ENCODE data around the gene PDIA5. TPM values are rescaled to one million over a fixed set of nuclear protein-coding genes. Genes with fewer than 3 reads are reported as not detected.
A peak's percentile ranks its signal among the peaks of the same experiment; 100 is the strongest.

Gene PDIA5
- total RNA-seq, 2 donors from 2014 or later, result 8.4 to 19.2 TPM

DNA sequence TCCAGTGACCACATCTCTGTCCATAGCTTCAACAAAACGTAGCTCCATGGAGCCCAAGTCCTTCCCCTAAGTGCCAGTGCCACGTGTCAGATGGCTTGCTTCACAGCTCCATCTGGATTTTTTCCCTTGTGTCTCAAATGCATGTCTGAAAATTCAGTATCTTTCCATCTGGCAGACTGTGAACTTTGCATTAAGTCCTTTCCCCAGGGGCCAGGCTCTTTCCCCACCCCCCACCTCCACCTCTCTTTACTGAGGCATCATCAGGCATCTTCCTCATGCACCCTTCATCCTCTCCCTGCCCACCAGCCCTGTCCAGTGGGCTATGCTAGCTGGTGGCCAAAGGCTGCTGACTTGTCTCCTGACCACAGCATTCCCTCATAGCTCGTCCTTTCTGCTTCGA lies 53.7 kb downstream of the PDIA5 start:
- Mint-ChIP-seq H3K9me3 (no peaks in the 10 kb centered on the region), H3K36me3 (ENCODE audit: low read depth) (peaks cover 87% of the 10 kb centered on the region), H3K27ac (no peak overlapping the region), H3K27me3 (no peaks in the 10 kb centered on the region), H3K4me1 (peaks cover 8% of the 10 kb centered on the region), H3K4me3 (no peak overlapping the region)
- no peak for ATAC-seq (replicated peaks)

DNA sequence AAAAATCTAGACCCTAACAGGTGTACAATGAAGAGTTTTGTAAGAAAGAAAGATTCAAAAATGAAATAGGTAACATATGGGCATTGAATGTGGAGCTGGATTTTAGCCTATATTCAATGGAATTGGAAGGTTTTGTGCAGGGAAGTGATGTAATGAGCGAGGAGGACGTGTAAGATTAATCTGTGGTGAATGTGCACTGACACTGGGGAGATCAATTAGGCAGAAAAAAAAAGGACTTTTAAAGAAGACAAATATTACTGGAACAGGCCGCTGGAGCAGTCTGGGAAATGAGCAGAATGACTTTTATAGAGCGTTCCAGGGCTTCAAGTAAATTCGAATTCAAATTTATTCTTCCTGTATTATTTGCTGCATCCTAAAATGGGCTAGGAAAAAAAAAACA lies 55.2 kb downstream of the PDIA5 start:
- H3K4me3 Mint-ChIP-seq, result no peak overlapping the region
- no peak overlapping the region for H3K27ac Mint-ChIP-seq
- no peak for ATAC-seq (replicated peaks)
- no peaks in the 10 kb centered on the region for H3K9me3 Mint-ChIP-seq
- peaks cover 8% of the 10 kb centered on the region for H3K4me1 Mint-ChIP-seq
- no peaks in the 10 kb centered on the region for H3K27me3 Mint-ChIP-seq
- peaks cover 77% of the 10 kb centered on the region for H3K36me3 Mint-ChIP-seq (ENCODE audit: low read depth)

DNA sequence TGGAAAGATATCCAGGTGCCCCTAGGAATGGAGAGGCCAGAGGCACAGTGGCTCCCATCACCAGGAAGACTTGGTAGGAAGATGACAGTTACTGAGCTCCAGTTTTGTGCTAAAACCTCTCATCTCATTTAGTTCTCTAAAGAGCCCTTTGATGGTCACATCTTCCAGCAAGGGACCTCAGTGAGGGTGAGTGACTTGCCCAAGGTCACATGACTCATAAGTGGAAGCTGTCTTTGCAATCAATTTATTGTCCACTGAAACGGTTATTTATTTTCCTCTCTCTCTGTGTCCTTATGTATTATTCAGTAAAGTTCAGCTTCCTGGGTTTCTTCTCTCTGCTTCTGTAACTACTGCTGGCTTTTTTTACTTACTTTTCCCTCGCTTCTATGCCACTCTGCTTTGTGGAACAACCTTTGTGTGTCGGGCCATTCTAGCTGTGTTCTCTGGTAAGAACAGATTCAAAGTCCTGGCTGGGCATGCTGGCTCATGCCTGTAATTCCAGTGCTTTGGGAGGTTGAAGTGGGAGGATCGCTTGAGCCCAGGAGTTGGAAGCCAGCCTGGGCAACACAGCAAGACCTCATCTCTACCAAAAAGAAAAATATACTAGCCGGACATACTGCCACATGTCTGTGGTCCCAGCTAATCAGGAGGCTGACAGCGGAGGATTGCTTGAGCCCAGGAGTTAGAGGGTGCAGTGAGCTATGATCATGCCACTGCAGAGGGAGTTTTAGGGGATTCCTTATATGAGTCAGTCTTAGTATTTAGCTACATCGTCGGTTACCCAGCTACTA lies 55.9 kb downstream of the PDIA5 start:
- no peak overlapping the region for H3K4me3 Mint-ChIP-seq
- ATAC-seq (replicated peaks), result no peak
- H3K9me3 Mint-ChIP-seq, result no peaks in the 10 kb centered on the region
- H3K27ac Mint-ChIP-seq, result peak overlapping the region; percentile 34
- no peaks in the 10 kb centered on the region for H3K27me3 Mint-ChIP-seq
- peaks cover 8% of the 10 kb centered on the region for H3K4me1 Mint-ChIP-seq
- peaks cover 70% of the 10 kb centered on the region for H3K36me3 Mint-ChIP-seq (ENCODE audit: low read depth)

- Mint-ChIP-seq H3K27me3 (no peaks in the 10 kb centered on the region), H3K4me1 (peaks cover 8% of the 10 kb centered on the region), H3K9me3 (no peaks in the 10 kb centered on the region), H3K27ac (no peak overlapping the region), H3K36me3 (ENCODE audit: low read depth) (peaks cover 66% of the 10 kb centered on the region), H3K4me3 (no peak overlapping the region)
- ATAC-seq (replicated peaks), result no peak
Observed at GRCh38 chr3:123123716-123124616, 57.1 kb downstream of the PDIA5 start.

- no peak overlapping the region for H3K4me3 Mint-ChIP-seq
- peaks cover 63% of the 10 kb centered on the region for H3K36me3 Mint-ChIP-seq (ENCODE audit: low read depth)
- no peaks in the 10 kb centered on the region for H3K27me3 Mint-ChIP-seq
- ATAC-seq (replicated peaks), result no peak
- H3K9me3 Mint-ChIP-seq, result no peaks in the 10 kb centered on the region
- peaks cover 8% of the 10 kb centered on the region for H3K4me1 Mint-ChIP-seq
- no peak overlapping the region for H3K27ac Mint-ChIP-seq
Observed at GRCh38 chr3:123124971-123125370, 58.1 kb downstream of the PDIA5 start.

DNA sequence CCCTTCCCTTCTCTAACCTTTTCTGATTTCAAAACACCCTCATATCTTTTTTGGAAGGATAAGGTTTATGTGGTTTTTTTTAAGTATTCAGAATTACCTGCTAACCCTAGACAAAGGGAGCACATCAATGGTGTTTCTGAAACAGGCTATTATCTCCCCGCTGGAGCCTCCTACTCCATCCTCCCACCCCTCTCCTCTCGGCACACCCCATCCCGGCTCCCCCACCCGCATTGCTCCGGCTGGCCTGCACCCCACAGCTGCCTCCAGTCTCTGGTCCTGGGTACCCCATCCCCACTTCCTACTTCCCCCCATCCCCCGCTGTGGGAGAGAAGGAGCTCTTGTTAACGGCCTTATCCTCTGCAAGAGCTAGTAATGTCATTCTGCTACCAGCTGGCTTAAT lies 59.2 kb downstream of the PDIA5 start:
- Mint-ChIP-seq H3K9me3 (no peaks in the 10 kb centered on the region), H3K4me3 (no peak overlapping the region), H3K36me3 (ENCODE audit: low read depth) (peaks cover 52% of the 10 kb centered on the region), H3K27me3 (no peaks in the 10 kb centered on the region), H3K4me1 (peaks cover 6% of the 10 kb centered on the region), H3K27ac (no peak overlapping the region)
- no peak for ATAC-seq (replicated peaks)

- H3K36me3 Mint-ChIP-seq (ENCODE audit: low read depth), result peaks cover 46% of the 10 kb centered on the region
- no peaks in the 10 kb centered on the region for H3K27me3 Mint-ChIP-seq
- no peak overlapping the region for H3K4me3 Mint-ChIP-seq
- H3K4me1 Mint-ChIP-seq, result peaks cover 4% of the 10 kb centered on the region
- H3K27ac Mint-ChIP-seq, result no peak overlapping the region
- no peak for ATAC-seq (replicated peaks)
- no peaks in the 10 kb centered on the region for H3K9me3 Mint-ChIP-seq
Observed at GRCh38 chr3:123126653-123127052, 59.8 kb downstream of the PDIA5 start.

GRCh38 chr3:123129092-123129491 lies 62.3 kb downstream of the PDIA5 start:
- Mint-ChIP-seq H3K9me3 (no peaks in the 10 kb centered on the region), H3K27ac (no peak overlapping the region), H3K4me1 (no peaks in the 10 kb centered on the region), H3K27me3 (no peaks in the 10 kb centered on the region), H3K36me3 (ENCODE audit: low read depth) (peaks cover 46% of the 10 kb centered on the region), H3K4me3 (no peak overlapping the region)
- no peak for ATAC-seq (replicated peaks)

DNA sequence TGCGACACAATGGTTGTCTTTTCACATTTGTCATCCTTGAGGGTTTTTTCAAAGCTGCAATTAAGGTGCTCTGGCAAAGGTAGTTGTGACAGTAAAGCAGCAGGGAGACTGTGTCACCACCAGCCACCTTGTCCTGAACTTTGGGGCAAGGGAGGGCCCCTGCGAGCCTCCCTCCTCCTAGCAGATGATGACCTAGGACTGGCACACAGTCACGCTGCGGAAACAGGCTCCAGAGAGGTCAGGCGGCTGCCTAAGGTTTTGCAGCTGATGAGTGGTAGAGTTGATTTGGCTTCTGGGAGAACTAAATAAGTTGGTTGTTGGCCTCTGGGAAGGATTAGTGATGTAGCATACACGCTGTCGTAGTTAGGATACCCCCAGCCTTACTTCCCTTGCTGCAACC lies 62.7 kb downstream of the PDIA5 start:
- no peak overlapping the region for H3K27ac Mint-ChIP-seq
- no peaks in the 10 kb centered on the region for H3K4me1 Mint-ChIP-seq
- no peak overlapping the region for H3K4me3 Mint-ChIP-seq
- H3K9me3 Mint-ChIP-seq, result no peaks in the 10 kb centered on the region
- peaks cover 46% of the 10 kb centered on the region for H3K36me3 Mint-ChIP-seq (ENCODE audit: low read depth)
- ATAC-seq (replicated peaks), result no peak
- no peaks in the 10 kb centered on the region for H3K27me3 Mint-ChIP-seq

DNA sequence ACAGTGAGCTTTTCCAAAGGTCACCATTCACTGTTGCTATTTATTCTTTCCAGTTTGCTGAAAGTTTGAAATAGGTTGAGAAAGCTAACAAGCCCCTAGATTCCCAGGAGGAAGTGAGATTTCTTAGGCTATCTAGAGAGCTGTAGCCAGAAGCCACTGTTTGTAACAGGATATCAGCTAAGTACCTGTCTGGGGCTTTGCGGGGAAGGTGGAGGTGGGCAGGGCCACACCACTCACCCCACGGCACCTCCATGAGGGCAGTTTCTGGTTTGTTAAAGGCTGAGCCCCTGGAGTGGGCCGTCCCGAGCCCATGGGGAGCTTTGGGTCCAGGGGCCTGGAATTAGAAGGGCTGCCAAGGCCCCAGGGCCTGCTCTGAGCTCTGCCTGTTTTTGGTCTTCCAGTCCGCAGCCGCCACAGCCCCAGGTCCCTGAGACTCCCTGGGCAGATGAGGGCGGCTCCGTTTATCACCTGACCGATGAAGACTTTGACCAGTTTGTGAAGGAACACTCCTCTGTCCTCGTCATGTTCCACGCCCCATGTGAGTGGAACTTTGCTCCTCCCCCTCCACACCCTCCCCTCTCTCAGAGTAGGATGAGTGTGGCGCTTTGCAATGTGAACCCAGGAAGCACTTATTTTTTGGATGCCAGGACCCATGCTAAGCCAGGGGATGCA lies 63.4 kb downstream of the PDIA5 start:
- no peaks in the 10 kb centered on the region for H3K9me3 Mint-ChIP-seq
- no peak for ATAC-seq (replicated peaks)
- no peaks in the 10 kb centered on the region for H3K27me3 Mint-ChIP-seq
- no peak overlapping the region for H3K4me3 Mint-ChIP-seq
- no peaks in the 10 kb centered on the region for H3K4me1 Mint-ChIP-seq
- H3K27ac Mint-ChIP-seq, result no peak overlapping the region
- H3K36me3 Mint-ChIP-seq (ENCODE audit: low read depth), result peaks cover 45% of the 10 kb centered on the region

GRCh38 chr3:123134671-123135070 lies 67.8 kb downstream of the PDIA5 start:
- ATAC-seq (replicated peaks), result no peak
- H3K4me1 Mint-ChIP-seq, result no peaks in the 10 kb centered on the region
- peaks cover 48% of the 10 kb centered on the region for H3K36me3 Mint-ChIP-seq (ENCODE audit: low read depth)
- H3K27ac Mint-ChIP-seq, result no peak overlapping the region
- no peak overlapping the region for H3K4me3 Mint-ChIP-seq
- H3K27me3 Mint-ChIP-seq, result no peaks in the 10 kb centered on the region
- no peaks in the 10 kb centered on the region for H3K9me3 Mint-ChIP-seq

GRCh38 chr3:123137001-123137400 lies 70.2 kb downstream of the PDIA5 start:
- H3K27ac Mint-ChIP-seq, result no peak overlapping the region
- H3K4me1 Mint-ChIP-seq, result no peaks in the 10 kb centered on the region
- H3K27me3 Mint-ChIP-seq, result no peaks in the 10 kb centered on the region
- H3K9me3 Mint-ChIP-seq, result no peaks in the 10 kb centered on the region
- no peak overlapping the region for H3K4me3 Mint-ChIP-seq
- H3K36me3 Mint-ChIP-seq (ENCODE audit: low read depth), result peaks cover 57% of the 10 kb centered on the region
- no peak for ATAC-seq (replicated peaks)

- no peaks in the 10 kb centered on the region for H3K27me3 Mint-ChIP-seq
- H3K4me1 Mint-ChIP-seq, result no peaks in the 10 kb centered on the region
- H3K9me3 Mint-ChIP-seq, result no peaks in the 10 kb centered on the region
- ATAC-seq (replicated peaks), result no peak
- H3K27ac Mint-ChIP-seq, result no peak overlapping the region
- H3K4me3 Mint-ChIP-seq, result no peak overlapping the region
- peaks cover 38% of the 10 kb centered on the region for H3K36me3 Mint-ChIP-seq (ENCODE audit: low read depth)
Observed at GRCh38 chr3:123138839-123139444, 72.1 kb downstream of the PDIA5 start.

DNA sequence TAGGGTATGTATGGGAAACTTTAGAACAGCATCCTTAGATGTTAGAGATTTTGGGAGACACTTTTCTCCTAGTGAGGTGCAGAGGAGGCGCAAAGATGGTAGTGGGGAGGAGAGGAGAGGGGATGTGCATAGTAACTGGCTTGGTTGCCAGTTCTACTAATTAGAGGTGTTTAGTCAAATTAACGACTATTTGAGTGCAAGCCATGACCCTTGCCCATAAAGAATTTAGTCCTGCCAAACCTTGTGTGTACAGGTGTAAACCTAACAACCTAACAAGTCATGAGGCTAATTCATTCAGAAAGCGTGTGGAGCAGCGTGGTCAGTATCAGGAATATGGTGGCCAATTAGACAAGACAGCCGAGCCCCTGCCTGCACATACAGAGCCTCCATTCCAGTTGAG lies 72.7 kb downstream of the PDIA5 start:
- Mint-ChIP-seq H3K9me3 (no peaks in the 10 kb centered on the region), H3K27ac (peak overlapping the region; percentile 36), H3K36me3 (ENCODE audit: low read depth) (peaks cover 32% of the 10 kb centered on the region), H3K4me3 (no peak overlapping the region), H3K27me3 (no peaks in the 10 kb centered on the region), H3K4me1 (no peaks in the 10 kb centered on the region)
- no peak for ATAC-seq (replicated peaks)
